Amygdala (tissue), 56 donors: Measurements from ENCODE around the gene SIRPB2.
"Not testable (repeated sequence)": the region's sequence is repeated elsewhere in the genome, so short reads cannot be mapped to it uniquely, and the experiment has no call there.

Source experiments
- DNase-seq, 56 donors: peaks; one replicate each; lab custom pipeline; 2025; lab: John Stamatoyannopoulos, UW

Gene SIRPB2

DNA sequence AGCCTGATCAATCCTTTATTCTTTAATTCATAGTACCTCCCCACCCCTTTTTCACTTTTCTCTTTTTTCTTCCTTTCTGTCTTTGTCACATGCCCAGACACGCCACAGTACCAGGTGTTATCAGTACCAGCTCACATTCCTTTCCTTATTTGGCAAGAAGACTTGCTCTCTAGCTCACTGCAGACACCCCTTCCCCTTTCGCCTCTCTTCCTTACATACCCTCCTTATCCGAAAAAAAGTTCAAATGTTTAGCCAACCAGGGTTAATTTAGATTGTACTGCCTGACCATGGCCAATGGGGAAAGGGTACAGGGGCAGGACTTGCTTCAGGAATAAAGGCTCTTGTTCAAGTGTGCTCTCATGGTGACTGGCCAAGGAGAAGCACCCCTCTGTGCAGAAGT is 9.3 kb upstream of the SIRPB2 start:
- DNase-seq: no peak

DNA sequence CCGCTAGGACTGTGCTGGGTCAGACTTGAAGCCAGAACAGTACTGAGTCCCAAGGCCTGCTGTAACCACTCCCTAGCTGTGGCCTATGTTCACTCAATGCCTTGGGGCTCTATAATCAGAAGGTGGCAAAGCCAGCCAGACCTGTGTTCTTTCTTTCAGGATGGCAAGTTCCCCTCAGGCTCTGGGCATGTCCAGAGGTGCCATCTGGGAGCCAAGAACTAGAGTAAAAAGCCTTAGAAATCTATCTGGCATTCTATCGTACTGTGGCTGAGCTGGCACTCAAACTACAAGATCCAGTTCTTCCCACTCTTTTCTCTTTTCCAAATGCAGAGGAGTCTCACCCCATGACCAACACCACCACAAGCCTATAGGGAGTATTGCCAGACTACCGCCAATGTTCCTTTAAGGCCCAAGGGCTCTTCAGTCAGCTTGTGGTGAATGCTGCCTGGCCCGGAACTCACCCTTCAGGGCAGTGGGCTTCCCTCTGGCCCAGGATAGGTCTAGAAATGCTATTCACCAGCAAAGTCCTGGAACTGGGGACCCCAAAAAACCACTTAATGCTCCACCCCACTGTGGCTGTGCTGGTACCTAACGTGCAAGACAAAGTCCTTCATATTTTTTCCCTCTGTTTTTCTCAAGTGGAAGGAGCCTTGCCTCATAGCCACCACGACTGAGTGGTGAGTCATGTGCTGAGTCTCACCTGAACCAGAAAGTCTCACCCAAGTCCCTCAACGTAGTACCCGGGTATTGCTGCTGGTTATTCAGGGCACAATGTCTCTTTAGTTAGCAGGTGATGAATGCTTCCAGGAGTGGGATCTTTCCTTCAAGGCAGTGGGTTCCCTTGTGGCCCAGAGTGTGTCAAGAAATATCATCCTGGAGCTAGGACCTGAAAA is 8.6 kb upstream of the SIRPB2 start:
- no peak for DNase-seq

GRCh38 chr20:1497371-1497770 is 6.2 kb upstream of the SIRPB2 start:
- not testable (repeated sequence) for DNase-seq

GRCh38 chr20:1496930-1497329 is 5.7 kb upstream of the SIRPB2 start:
- DNase-seq: no peak

DNA sequence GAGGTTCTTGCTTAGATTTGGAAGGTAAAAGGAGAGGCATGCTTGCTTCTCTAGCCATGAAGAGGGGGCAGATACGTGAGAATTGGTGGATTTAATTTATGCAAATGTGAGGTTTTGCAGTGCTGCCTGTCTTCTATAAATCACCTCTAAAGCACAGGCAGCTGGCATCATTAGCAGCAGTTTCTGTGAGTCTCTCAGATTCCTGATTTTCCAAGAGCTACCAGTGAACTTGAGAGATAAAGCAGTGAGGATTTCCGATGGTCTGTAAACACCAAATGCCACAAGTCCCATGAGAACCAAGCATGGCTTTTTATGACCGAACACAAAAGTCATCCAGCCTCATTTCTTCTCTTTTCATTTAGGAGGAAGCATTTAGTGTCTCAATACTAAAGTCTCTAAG is 3.2 kb upstream of the SIRPB2 start:
- DNase-seq: no peak

- DNase-seq: no peak
Measured at GRCh38 chr20:1493536-1493935, 2.3 kb upstream of the SIRPB2 start.

DNA sequence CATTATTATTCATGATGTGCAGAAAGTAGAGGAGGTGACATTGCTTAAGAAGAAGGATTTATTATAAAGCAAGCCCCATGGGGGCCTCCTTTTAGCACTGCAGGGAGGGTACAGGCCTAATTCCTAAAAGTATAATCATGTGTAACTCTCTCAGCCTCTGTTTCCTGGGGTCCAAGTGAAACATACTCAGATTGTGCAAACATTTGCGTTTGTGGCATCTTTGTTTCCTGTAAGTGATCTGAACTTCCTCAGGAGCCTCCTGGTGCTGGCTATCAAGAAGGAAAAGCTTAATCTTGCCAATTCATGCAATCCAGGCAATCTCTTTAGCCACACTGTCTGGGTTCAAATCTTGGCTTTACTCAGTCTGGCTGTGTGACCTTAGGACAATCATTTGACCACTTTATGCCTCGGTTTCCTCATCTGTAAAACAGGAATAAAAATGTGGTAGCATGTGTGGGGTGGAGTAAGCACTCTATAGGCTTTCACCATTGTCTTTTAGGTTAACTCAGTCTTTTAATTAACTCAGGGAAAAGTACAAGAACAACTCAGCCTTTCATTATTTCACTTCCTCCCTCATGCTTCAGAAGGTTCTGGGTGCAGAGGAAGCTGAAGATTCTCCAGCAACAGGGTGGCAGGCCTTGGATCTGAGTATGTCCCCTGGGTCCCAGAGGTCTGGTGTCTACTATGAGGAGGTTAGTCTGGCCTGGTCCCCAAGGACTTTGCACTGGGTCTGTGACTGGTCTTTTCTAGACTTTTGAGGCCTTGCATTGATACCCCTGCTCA is 831 bp upstream of the SIRPB2 start:
- no peak for DNase-seq

GRCh38 chr20:1490643-1491195 is 501 bp downstream of the SIRPB2 start:
- no peak for DNase-seq

DNA sequence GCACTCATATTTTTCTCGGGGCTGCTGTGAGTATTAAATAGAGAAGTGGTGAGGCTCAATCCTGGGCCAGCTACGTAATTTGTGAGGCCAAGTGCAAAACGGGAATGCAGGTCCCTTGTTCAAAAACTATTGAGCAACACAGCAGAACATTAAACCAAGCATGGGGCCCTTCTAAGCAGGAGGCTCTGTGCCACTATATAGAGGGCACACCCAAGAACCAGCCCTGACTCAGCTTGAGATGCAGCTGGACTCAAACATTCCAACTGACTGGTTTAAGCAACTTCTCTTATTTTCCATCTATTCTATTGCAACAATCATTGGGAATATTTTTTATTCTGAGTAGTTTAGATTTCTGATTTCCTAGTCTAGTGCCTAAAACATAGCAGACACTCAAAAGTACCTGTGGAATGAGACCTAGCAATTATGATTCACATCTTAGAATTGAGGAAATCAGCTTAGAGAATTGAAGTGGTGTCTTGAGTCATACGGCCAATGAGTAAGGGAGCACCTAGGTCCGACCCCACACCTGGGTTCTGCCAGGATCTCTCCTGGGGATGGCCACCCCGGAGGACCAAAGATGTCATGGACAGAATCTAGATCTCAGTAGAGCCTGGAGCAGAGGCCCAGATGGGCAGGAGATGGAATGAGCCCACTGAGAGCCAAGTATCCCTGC is 1.3 kb downstream of the SIRPB2 start:
- no peak for DNase-seq

GRCh38 chr20:1489325-1489724 is 1.9 kb downstream of the SIRPB2 start:
- DNase-seq: no peak

DNA sequence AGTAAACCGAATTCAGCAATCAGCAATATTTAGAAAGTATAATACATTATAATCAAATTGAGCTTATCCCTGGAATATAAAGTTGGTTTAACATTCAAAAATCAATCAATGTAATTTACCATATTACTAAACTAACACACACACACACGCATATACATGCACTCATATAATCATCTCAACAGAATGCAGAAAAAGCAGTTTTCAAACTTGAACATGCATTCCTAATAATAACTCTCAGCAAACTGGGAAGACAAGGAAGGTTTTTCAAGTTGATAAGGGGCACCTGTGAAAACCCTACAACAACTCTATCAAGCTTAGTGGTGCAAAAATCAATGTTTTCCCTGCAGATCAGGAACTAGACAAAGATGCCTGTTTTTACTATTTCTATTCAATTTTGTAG is 4.7 kb downstream of the SIRPB2 start:
- DNase-seq: no peak

GRCh38 chr20:1484438-1485116 is 6.6 kb downstream of the SIRPB2 start:
- DNase-seq: no peak

- no peak for DNase-seq
Measured at GRCh38 chr20:1479831-1480595, 11.2 kb downstream of the SIRPB2 start.

DNA sequence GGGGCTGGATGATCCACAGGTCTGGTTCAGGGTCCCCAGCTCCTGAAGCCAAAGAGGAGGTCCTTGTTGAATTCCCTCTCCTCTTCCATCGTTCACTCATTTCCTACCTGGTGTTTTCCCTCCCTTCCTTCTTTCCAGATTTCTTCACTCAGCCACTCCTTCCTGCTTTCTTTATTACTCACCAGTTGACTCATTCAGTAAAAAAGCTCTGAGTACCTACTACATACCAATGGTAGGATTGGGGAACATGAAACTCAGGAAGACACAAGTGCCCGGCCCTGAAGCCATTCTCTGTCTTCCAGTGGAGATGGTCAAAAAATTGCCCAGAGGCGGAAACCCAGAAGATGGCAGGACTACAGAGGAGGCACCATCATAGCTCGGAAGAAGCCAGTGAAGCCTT is 12.7 kb downstream of the SIRPB2 start:
- no peak for DNase-seq

DNA sequence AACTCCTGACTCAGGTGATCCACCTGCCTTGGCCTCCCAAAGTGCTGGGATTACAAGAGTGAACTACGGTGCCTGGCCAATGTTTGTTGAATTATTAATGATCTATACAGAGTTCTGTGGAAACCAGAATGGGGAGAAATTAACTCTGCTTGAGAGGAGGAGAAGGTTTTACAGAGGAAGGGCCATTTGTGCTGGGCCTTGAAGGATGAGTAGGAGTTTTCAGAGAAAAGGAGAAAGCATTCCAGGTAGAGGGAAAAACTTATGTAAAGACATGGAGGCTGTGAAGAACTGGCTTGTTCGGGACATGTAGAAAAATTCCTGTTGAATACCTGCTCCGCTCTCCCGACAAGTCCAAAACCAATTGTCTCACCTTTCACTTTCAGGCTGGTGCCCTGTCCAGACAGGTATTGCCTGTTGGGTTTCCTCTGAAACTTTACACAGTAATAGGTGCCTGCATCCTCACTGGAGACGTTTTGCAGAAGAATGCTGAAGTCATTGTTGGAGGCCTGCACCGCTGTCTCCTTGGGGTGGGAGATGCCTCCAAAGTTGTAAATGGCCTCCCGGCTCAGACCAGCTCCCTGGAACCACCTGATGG is 13.2 kb downstream of the SIRPB2 start:
- no peak for DNase-seq

DNA sequence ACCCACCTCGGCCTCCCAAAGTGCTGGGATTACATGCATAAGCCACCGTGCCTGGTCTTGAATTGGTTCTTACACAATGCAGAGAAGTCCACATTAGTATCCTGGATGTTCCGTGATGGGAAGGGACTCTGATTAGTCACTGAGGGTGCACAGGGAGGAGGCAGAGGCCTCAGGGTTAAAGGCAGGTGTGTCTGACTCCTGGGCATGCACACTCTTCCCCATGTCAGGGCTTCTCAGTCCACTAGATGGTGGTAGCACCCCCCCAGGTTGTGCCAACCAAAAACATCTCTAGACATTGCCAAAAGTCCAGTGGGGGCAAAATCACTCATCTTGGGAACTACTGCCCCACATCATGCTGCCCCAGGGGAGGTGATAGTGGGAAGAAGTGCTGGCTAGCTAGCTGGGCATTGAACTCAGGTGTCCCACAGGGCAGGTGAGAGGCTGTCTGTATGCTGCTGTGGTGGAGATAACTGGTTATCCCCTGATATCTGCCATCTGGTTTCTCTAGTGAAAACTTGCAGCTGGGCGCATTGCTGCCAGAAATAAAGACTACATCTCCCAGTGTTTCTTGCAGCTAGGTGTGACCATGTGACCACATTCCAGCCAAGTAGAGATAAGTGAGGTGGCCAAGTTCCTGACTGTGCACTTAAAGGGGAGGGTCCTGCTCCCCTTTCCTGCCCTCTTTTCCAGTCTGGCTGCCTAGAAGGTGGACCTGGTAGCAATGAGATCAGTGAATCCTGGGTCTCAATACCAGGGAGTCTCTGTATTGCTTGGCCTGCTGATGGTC is 16.2 kb downstream of the SIRPB2 start:
- DNase-seq: no peak

- no peak for DNase-seq
Measured at GRCh38 chr20:1474325-1474724, 16.9 kb downstream of the SIRPB2 start.
